Large intestine (tissue), 3 donors: Measurements from ENCODE around the gene ITGA2B. TPM values are rescaled to one million over a fixed set of nuclear protein-coding genes. Genes with fewer than 3 reads are reported as not detected.

Source experiments
- DNase-seq, 2 donors: peaks; one replicate each; pipeline versions ENCODE4 v3.0.0 to v3.0.0-alpha.2; 2013
- H3K27ac ChIP-seq: one replicate; pipeline ENCODE4 v1.5.1; 2013; ENCODE audit warnings: low read length
- H3K27me3 ChIP-seq: 2 replicates; pipeline ENCODE4 v1.6.1; 2013; ENCODE audit warnings: low read length; ENCODE audit not compliant: control insufficient read depth, insufficient read depth
- H3K36me3 ChIP-seq: 2 replicates; pipeline ENCODE4 v1.6.1; 2013; ENCODE audit warnings: low read length; ENCODE audit not compliant: control insufficient read depth, insufficient read depth
- H3K4me1 ChIP-seq: one replicate; pipeline ENCODE4 v1.6.1; 2013; ENCODE audit warnings: low read length; ENCODE audit not compliant: control insufficient read depth, insufficient read depth
- H3K4me3 ChIP-seq: one replicate; pipeline ENCODE4 v1.5.1; 2013; ENCODE audit warnings: low read length
- H3K9me3 ChIP-seq: one replicate; pipeline ENCODE4 v1.6.1; 2013; ENCODE audit warnings: mild to moderate bottlenecking, low read depth, low read length, moderate library complexity; ENCODE audit not compliant: control insufficient read depth
- WGBS: methylation state at CpG from one replicate; pipeline ENCODE4 v1.1.5; 2013; ENCODE audit warnings: low lambda C conversion rate; ENCODE audit not compliant: insufficient coverage; 5-methylcytosine and 5-hydroxymethylcytosine counted together
- polyA plus RNA-seq: library from polyadenylated mRNA; unstranded; fragments of 120-200 nt; gene quantifications from one replicate; pipeline ENCODE4 v1.2.1, GENCODE V29; 2013

Gene ITGA2B
- polyA plus RNA-seq, 1 donor, result 1.1 TPM

- no peak overlapping the region for H3K4me3 ChIP-seq
- WGBS, result 80% methylated on average over 1 of the region's 7 CpGs
- DNase-seq, result no peak
- no peaks in the 10 kb centered on the region for H3K27me3 ChIP-seq
- peaks cover 18% of the 10 kb centered on the region for H3K4me1 ChIP-seq
- H3K27ac ChIP-seq, result no peak overlapping the region
- peaks cover 3% of the 10 kb centered on the region for H3K9me3 ChIP-seq
- no peaks in the 10 kb centered on the region for H3K36me3 ChIP-seq
Measured at GRCh38 chr17:44327715-44328449, 61.6 kb downstream of the ITGA2B start.

- H3K27ac ChIP-seq, result no peak overlapping the region
Measured at GRCh38 chr17:44326861-44327444, 62.5 kb downstream of the ITGA2B start.

GRCh38 chr17:44324571-44325275, 64.7 kb downstream of the ITGA2B start, which contains the start of gene SLC25A39:
TSS of gene SLC25A39 (minus strand) at chr17:44324823. CDS start at chr17:44323562, 1,261 bp downstream.
- peaks cover 3% of the 10 kb centered on the region for H3K9me3 ChIP-seq
- peak; percentile 94 to 97 for DNase-seq
- H3K36me3 ChIP-seq, result peaks cover 27% of the 10 kb centered on the region
- peak within 1 kb of the TSS; percentile 89 for H3K27ac ChIP-seq
- H3K4me3 ChIP-seq, result peak within 1 kb of the TSS; percentile 90
- H3K4me1 ChIP-seq, result peaks cover 18% of the 10 kb centered on the region
- no CpG with 5 or more reads among the region's 85 CpGs for WGBS
- no peaks in the 10 kb centered on the region for H3K27me3 ChIP-seq

More at GRCh38 chr17:44326861-44327444, 62.5 kb downstream of the ITGA2B start:
- Histone ChIP-seq H3K9me3 (peaks cover 3% of the 10 kb centered on the region), H3K27me3 (no peaks in the 10 kb centered on the region), H3K36me3 (peaks cover 6% of the 10 kb centered on the region), H3K4me3 (peak overlapping the region; percentile 5), H3K4me1 (peaks cover 18% of the 10 kb centered on the region)
- WGBS, result 0% methylated on average over 2 of the region's 31 CpGs
- peak; percentile 96 to 98 for DNase-seq

- Histone ChIP-seq H3K36me3 (peaks cover 33% of the 10 kb centered on the region), H3K27ac (peak overlapping the region; percentile 54), H3K4me3 (peak overlapping the region; percentile 90), H3K9me3 (peaks cover 3% of the 10 kb centered on the region), H3K27me3 (no peaks in the 10 kb centered on the region), H3K4me1 (peaks cover 18% of the 10 kb centered on the region)
- DNase-seq, result peak in 1 of 2 donors; percentile 46
- no CpG with 5 or more reads among the region's 38 CpGs for WGBS
Measured at GRCh38 chr17:44324092-44324570, 65.3 kb downstream of the ITGA2B start.

GRCh38 chr17:44323359-44324091, 65.9 kb downstream of the ITGA2B start:
- peaks cover 33% of the 10 kb centered on the region for H3K36me3 ChIP-seq
- no peaks in the 10 kb centered on the region for H3K27me3 ChIP-seq
- no peak for DNase-seq
- H3K27ac ChIP-seq, result no peak overlapping the region
- peaks cover 3% of the 10 kb centered on the region for H3K9me3 ChIP-seq
- H3K4me3 ChIP-seq, result peak overlapping the region; percentile 90
- H3K4me1 ChIP-seq, result peaks cover 18% of the 10 kb centered on the region
- WGBS, result no CpG with 5 or more reads among the region's 27 CpGs

- no peak overlapping the region for H3K4me3 ChIP-seq
- WGBS, result no CpG with 5 or more reads among the region's 11 CpGs
Measured at GRCh38 chr17:44322236-44322895, 67.1 kb downstream of the ITGA2B start.

More at GRCh38 chr17:44322236-44322895, 67.1 kb downstream of the ITGA2B start:
- Histone ChIP-seq H3K27ac (no peak overlapping the region), H3K27me3 (peaks cover 6% of the 10 kb centered on the region), H3K36me3 (peaks cover 33% of the 10 kb centered on the region), H3K4me1 (peaks cover 18% of the 10 kb centered on the region), H3K9me3 (peaks cover 3% of the 10 kb centered on the region)
- no peak for DNase-seq

Other genes starting within 250 kb of the ITGA2B start
- gene HROB, start 247.7 kb downstream of the ITGA2B start, polyA plus RNA-seq, result 3.1 TPM
- 2.5 TPM for gene ASB16, start 218.9 kb downstream of the ITGA2B start, polyA plus RNA-seq
- gene TMUB2, start 202.7 kb downstream of the ITGA2B start, polyA plus RNA-seq, result 41.5 TPM
- 47.8 TPM for gene ATXN7L3, start 189.8 kb downstream of the ITGA2B start, polyA plus RNA-seq
- gene UBTF, start 170.0 kb downstream of the ITGA2B start, polyA plus RNA-seq, result 67.4 TPM
- 8.7 TPM for gene SLC4A1, start 121.5 kb downstream of the ITGA2B start, polyA plus RNA-seq
- gene RUNDC3A, start 81.0 kb downstream of the ITGA2B start, polyA plus RNA-seq, result 17.2 TPM
- 111 TPM for gene SLC25A39, start 64.8 kb downstream of the ITGA2B start, polyA plus RNA-seq
- 469 TPM for gene GRN, start 44.3 kb downstream of the ITGA2B start, polyA plus RNA-seq
- gene FAM171A2, start 25.8 kb downstream of the ITGA2B start, polyA plus RNA-seq, result 6.5 TPM
- gene GPATCH8, start 113.8 kb upstream of the ITGA2B start, polyA plus RNA-seq, result 35.9 TPM
- 4.4 TPM for gene FZD2, start 167.8 kb upstream of the ITGA2B start, polyA plus RNA-seq